ENCODE measurements around the gene C2orf68. TPM values are rescaled to one million over a fixed set of nuclear protein-coding genes. Genes with fewer than 3 reads are reported as not detected.
"Not testable (repeated sequence)": the region's sequence is repeated elsewhere in the genome, so short reads cannot be mapped to it uniquely, and the experiment has no call there.

C2orf68 gene
- total RNA-seq, 2 experiments from 2014 or later, result 36.3 to 39.1 TPM

DNA sequence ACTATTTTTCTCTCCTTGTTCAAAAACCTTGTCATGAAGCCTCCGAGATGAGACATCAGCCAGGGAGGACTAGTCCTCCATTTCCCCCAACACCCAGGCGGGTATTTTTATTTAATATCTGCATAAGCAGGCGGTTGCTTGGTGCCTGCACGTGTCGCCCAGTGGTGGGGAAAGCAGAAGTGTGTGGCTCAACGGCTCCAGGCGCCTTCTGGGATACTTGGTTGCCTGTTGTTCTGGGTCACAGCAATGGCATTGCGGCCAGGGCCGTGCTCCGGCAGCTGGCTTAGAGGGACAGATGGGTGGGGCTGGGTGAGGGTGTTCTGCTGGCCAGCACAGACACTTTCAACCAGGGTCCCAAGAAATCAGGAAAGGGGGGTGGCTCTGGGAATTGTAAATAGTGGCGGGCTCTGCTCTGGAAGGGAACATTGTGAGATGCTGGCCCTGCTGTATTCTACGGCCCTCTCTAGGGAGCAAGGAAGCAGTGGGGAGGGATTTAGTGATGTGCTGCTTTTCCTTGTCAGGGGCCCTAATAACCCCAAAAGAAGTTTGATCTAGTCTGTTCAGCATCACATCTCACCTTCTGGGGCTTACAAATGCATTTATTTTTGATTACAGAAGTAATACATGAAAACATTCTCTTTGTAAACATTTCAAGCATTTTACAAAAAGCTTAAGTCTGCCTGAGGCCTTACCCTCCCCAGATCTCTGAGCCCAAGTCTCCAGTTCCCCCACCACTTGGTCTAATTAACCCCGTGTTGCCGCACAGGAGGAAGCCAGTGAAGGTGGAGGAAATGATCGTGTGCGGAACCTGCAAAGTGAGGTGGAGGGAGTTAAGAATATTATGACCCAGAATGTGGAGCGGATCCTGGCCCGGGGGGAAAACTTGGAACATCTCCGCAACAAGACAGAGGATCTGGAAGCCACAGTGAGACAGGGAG lies 33.4 kb downstream of the C2orf68 start:
- Mint-ChIP-seq H3K27me3 (no peaks in the 10 kb centered on the region), H3K27ac (peak overlapping the region; percentile 87), H3K4me3 (peak overlapping the region; percentile 95), H3K9me3 (no peaks in the 10 kb centered on the region), H3K36me3 (peaks cover 16% of the 10 kb centered on the region), H3K4me1 (ENCODE audit: low read depth) (peaks cover 35% of the 10 kb centered on the region)
- POLR2A ChIA-PET, result interaction anchor here (0.6 to 3.1 kb wide), 10 partner anchors 9 to 251 kb away, joined by 3 to 20 read pairs (median 5); partner anchors contain the start of genes GGCX, MAT2A, RNF181 and SH2D6
- peak; percentile 44 for DNase-seq
- CTCF ChIA-PET, result interaction anchor here (0.8 to 2.2 kb wide), 8 partner anchors 16 to 158 kb away, joined by 3 to 10 read pairs (median 4); partner anchors contain the start of genes RNF181 and TMEM150A
- intact Hi-C loops (cut with micrococcal nuclease), result loop anchor here (2.0 kb wide), 1 partner anchor 16 kb away; the partner anchor contains the start of gene RNF181

- intact Hi-C loops (cut with micrococcal nuclease), result loop anchor here (1.0 to 2.0 kb wide), 2 partner anchors 16 to 17 kb away; partner anchors contain the start of genes GGCX and RNF181
- Mint-ChIP-seq H3K27me3 (no peaks in the 10 kb centered on the region), H3K36me3 (peaks cover 15% of the 10 kb centered on the region), H3K9me3 (no peaks in the 10 kb centered on the region), H3K4me3 (peak within 1 kb of the TSS; percentile 95), H3K27ac (peak within 1 kb of the TSS; percentile 87), H3K4me1 (ENCODE audit: low read depth) (peaks cover 28% of the 10 kb centered on the region)
- CTCF ChIA-PET, result interaction anchor here (0.8 to 2.2 kb wide), 6 partner anchors 17 to 157 kb away, joined by 3 to 10 read pairs (median 5); partner anchors contain the start of gene RNF181
- POLR2A ChIA-PET, result interaction anchor here (0.5 to 3.1 kb wide), 11 partner anchors 10 to 250 kb away, joined by 3 to 20 read pairs (median 5); partner anchors contain the start of genes GGCX, MAT2A, RNF181 and SH2D6
- DNase-seq, result peak; percentile 83
Observed at GRCh38 chr2:85577386-85578242, 34.3 kb downstream of the C2orf68 start, which contains the start of gene VAMP8. VAMP8 (plus strand) TSS chr2:85577586; CDS start chr2:85577647, 61 bp downstream.

GRCh38 chr2:85577063-85577385 lies 34.8 kb downstream of the C2orf68 start:
- CTCF ChIA-PET, result interaction anchor here (1.1 to 1.9 kb wide), 3 partner anchors 18 to 61 kb away, joined by 3 to 10 read pairs (median 6); partner anchors contain the start of gene RNF181
- POLR2A ChIA-PET, result interaction anchor here (0.5 to 3.1 kb wide), 8 partner anchors 10 to 249 kb away, joined by 3 to 20 read pairs (median 4); partner anchors contain the start of genes MAT2A, RNF181, SH2D6 and TGOLN2
- peak overlapping the region; percentile 95 for H3K4me3 Mint-ChIP-seq
- H3K27me3 Mint-ChIP-seq, result no peaks in the 10 kb centered on the region
- H3K27ac Mint-ChIP-seq, result peak overlapping the region; percentile 87
- H3K9me3 Mint-ChIP-seq, result no peaks in the 10 kb centered on the region
- DNase-seq, result no peak
- H3K4me1 Mint-ChIP-seq (ENCODE audit: low read depth), result peaks cover 26% of the 10 kb centered on the region
- intact Hi-C loops (cut with micrococcal nuclease), result loop anchor here (1.0 kb wide), 1 partner anchor 16 kb away; the partner anchor contains the start of gene GGCX
- peaks cover 14% of the 10 kb centered on the region for H3K36me3 Mint-ChIP-seq

DNA sequence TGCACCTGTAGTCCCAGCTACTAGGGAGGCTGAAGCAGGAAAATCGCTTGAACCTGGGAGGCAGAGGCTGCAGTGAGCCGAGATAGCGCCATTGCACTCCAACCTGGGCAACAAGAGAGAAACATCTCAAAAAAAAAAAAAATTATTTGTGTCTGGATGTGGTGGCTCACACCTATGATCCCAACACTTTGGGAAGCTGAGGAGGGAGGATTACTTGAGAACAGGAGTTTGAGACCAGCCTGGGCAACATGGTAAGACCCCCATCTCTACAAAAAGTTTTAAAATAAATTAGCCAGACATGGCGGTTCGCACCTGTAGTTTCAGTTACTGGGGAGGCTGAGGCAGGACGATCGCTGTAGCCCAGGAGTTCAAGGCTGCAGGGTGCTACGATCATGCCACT lies 36.1 kb downstream of the C2orf68 start:
- H3K4me3 Mint-ChIP-seq, result no peak overlapping the region
- intact Hi-C loops (cut with micrococcal nuclease), result no loop called here
- CTCF ChIA-PET, result interaction anchor here (0.9 to 1.4 kb wide), 2 partner anchors 23 to 25 kb away, joined by 3 read pairs; no protein-coding TSS in a partner anchor
- H3K9me3 Mint-ChIP-seq, result no peaks in the 10 kb centered on the region
- no peak overlapping the region for H3K27ac Mint-ChIP-seq
- peaks cover 22% of the 10 kb centered on the region for H3K4me1 Mint-ChIP-seq (ENCODE audit: low read depth)
- no peaks in the 10 kb centered on the region for H3K27me3 Mint-ChIP-seq
- POLR2A ChIA-PET, result no interaction called here
- H3K36me3 Mint-ChIP-seq, result peaks cover 7% of the 10 kb centered on the region
- DNase-seq, result no peak

DNA sequence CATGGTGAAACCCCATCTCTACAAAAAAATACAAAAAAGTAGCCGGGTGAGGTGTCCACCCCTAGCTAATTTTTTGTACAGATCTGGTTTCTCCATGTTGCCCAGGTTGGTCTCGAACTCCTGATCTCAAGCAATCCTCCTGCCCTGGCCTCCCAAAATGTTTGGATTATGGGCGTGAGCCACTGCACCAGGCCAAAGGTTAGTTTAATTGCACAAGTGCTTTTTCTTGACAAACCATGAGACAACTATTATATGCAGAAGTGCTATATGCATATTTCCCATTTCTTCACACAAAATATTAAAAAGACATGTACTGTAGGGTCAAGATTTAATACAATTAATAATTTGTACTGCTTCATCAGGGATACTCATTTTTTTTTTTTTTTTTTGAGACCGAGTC lies 45.6 kb downstream of the C2orf68 start:
- CTCF ChIA-PET, result no interaction called here
- no peak overlapping the region for H3K27ac Mint-ChIP-seq
- H3K36me3 Mint-ChIP-seq, result no peaks in the 10 kb centered on the region
- no peaks in the 10 kb centered on the region for H3K9me3 Mint-ChIP-seq
- POLR2A ChIA-PET, result interaction anchor here (0.6 to 1.1 kb wide), 2 partner anchors 27 to 129 kb away, joined by 3 read pairs; partner anchors contain the start of gene MAT2A
- no peak for DNase-seq
- intact Hi-C loops (cut with micrococcal nuclease), result no loop called here
- peaks cover 9% of the 10 kb centered on the region for H3K4me1 Mint-ChIP-seq (ENCODE audit: low read depth)
- no peaks in the 10 kb centered on the region for H3K27me3 Mint-ChIP-seq
- no peak overlapping the region for H3K4me3 Mint-ChIP-seq

GRCh38 chr2:85564144-85564563 lies 47.7 kb downstream of the C2orf68 start:
- peaks cover 26% of the 10 kb centered on the region for H3K4me1 Mint-ChIP-seq (ENCODE audit: low read depth)
- ChIA-PET POLR2A (interaction anchor here (0.6 kb wide), 1 partner anchor 217 kb away, joined by 3 read pairs; no protein-coding TSS in a partner anchor), CTCF (no interaction called here)
- no peaks in the 10 kb centered on the region for H3K9me3 Mint-ChIP-seq
- intact Hi-C loops (cut with micrococcal nuclease), result no loop called here
- H3K4me3 Mint-ChIP-seq, result no peak overlapping the region
- DNase-seq, result no peak
- H3K27me3 Mint-ChIP-seq, result no peaks in the 10 kb centered on the region
- no peaks in the 10 kb centered on the region for H3K36me3 Mint-ChIP-seq
- H3K27ac Mint-ChIP-seq, result no peak overlapping the region

DNA sequence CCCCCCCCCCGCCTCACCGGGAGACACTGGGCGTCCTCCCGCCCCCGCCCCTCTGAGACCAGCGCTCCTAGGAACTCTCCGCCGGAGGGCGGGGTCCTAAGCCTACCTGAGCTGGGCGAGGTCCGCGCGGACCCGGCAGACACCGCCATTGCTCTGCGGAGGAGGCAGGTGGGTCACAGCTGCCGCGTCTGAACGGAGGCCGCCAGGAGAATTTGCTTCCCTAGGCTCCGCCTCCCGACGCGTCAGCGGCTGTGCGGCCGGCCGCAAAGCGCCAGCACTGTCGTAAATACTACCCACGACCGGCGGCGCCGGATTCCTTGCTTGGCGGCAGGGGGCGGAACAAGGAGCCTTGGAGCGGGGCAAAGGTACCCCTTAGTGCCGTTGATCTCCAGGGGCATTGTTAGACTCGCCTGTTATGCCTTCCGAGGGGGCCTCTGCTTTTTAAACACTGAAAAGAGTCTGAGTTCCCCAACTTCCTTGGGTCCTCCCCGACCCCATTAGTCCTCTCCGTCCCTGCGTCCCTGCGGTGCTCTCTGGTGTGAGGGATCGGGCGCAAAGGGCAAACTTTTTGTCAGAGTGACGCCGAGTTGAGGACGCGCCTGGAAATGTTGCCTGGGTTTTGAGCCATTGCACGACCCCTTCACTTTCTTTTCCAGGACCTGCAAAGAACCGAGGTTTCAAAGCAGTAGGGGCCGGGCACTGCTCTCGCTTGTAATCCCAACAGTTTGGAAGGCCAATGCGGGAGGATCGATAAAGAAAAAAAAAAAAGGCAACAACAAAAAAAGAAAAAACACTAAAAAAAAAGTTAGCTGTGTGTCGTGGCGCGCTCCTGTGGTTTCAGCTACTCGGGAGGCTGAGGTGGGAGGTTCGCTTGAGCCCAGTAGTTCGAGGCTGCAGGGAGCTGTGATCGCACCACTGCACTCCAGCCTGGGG lies 50.3 kb downstream of the C2orf68 start, which contains the start of gene GGCX:
Gene GGCX (minus strand): TSS at position 214 of the 933 bp plus-strand sequence. CDS start 65 bp downstream, at position 149.
- H3K4me3 Mint-ChIP-seq, result peak within 1 kb of the TSS; percentile 92
- no peaks in the 10 kb centered on the region for H3K27me3 Mint-ChIP-seq
- POLR2A ChIA-PET, result interaction anchor here (0.6 to 3.5 kb wide), 11 partner anchors 9 to 235 kb away, joined by 3 to 30 read pairs (median 4); partner anchors contain the start of genes ELMOD3, MAT2A and RETSAT
- peak within 1 kb of the TSS; percentile 83 for H3K27ac Mint-ChIP-seq
- intact Hi-C loops (cut with micrococcal nuclease), result loop anchor here (1.0 to 2.0 kb wide), 5 partner anchors 16 to 55 kb away; partner anchors contain the start of genes MAT2A, RNF181, USP39 and VAMP8
- H3K9me3 Mint-ChIP-seq, result no peaks in the 10 kb centered on the region
- peaks cover 37% of the 10 kb centered on the region for H3K4me1 Mint-ChIP-seq (ENCODE audit: low read depth)
- peaks cover 7% of the 10 kb centered on the region for H3K36me3 Mint-ChIP-seq
- peak; percentile 98 for DNase-seq
- CTCF ChIA-PET, result interaction anchor here (0.7 to 5.6 kb wide), 4 partner anchors 11 to 587 kb away, joined by 3 to 45 read pairs (median 3); partner anchors contain the start of gene ELMOD3

DNA sequence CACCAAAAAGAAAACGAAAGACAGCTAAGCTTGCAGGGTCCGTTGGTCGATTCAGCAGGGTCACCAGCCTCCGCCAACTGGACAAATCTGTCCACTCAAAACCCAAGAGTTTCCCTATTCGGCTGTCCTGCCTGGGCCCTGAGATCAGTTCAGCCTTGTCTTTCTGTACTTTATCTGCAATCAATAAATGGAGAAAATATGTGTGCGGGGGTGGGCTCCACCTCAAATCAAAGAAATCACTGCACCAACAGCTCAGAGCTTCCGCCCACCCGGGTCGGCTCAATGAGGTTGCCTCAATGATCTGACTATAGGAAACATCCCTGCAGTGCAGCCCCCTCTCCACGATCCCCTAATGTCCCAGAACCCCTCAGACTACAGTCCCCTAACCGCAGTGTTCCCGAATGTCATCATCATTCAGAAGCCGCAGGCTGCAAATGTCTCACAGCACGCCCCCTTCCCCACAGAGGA lies 51.0 kb downstream of the C2orf68 start:
- CTCF ChIA-PET, result interaction anchor here (1.0 to 5.6 kb wide), 3 partner anchors 11 to 206 kb away, joined by 3 to 45 read pairs (median 3); partner anchors contain the start of gene ELMOD3
- Mint-ChIP-seq H3K27ac (peak overlapping the region; percentile 83), H3K36me3 (peaks cover 7% of the 10 kb centered on the region), H3K9me3 (no peaks in the 10 kb centered on the region), H3K27me3 (no peaks in the 10 kb centered on the region), H3K4me1 (ENCODE audit: low read depth) (peaks cover 37% of the 10 kb centered on the region), H3K4me3 (peak overlapping the region; percentile 92)
- intact Hi-C loops (cut with micrococcal nuclease), result loop anchor here (1.0 to 2.0 kb wide), 5 partner anchors 16 to 55 kb away; partner anchors contain the start of genes MAT2A, RNF181, USP39 and VAMP8
- DNase-seq, result no peak
- POLR2A ChIA-PET, result interaction anchor here (0.7 to 3.5 kb wide), 8 partner anchors 9 to 234 kb away, joined by 3 to 30 read pairs (median 5); partner anchors contain the start of genes C2orf68 and MAT2A

GRCh38 chr2:85560403-85560726 lies 51.5 kb downstream of the C2orf68 start:
- H3K4me1 Mint-ChIP-seq (ENCODE audit: low read depth), result peaks cover 38% of the 10 kb centered on the region
- ChIA-PET POLR2A (interaction anchor here (0.7 to 3.5 kb wide), 6 partner anchors 8 to 53 kb away, joined by 3 to 30 read pairs (median 5); partner anchors contain the start of genes C2orf68 and MAT2A), CTCF (interaction anchor here (1.4 to 5.6 kb wide), 2 partner anchors 10 to 206 kb away, joined by 3 to 45 read pairs; partner anchors contain the start of gene ELMOD3)
- H3K27me3 Mint-ChIP-seq, H3K36me3 Mint-ChIP-seq, DNase-seq, H3K9me3 Mint-ChIP-seq: not testable (repeated sequence)
- peak overlapping the region; percentile 92 for H3K4me3 Mint-ChIP-seq
- H3K27ac Mint-ChIP-seq, result peak overlapping the region; percentile 83
- intact Hi-C loops (cut with micrococcal nuclease), result loop anchor here (2.0 kb wide), 1 partner anchor 22 kb away; the partner anchor contains the start of gene MAT2A

DNA sequence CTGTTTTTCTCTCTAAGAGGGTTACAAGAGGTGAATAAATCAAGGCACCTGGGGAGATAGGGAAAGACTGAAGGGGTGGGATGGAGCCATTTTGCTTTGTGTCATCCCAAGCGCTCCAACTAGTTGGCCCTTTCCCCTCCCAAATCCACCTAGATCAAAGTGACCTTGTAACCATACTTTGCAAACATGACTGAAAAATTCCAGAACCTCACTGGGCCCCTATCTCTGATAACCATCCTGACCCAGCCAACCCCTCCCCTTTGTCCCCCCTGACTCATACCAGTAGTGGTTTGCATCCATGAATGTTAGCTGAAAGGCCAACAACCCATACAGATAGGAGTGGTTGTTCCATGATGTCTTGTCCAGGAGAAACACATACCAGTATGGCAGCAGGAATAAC lies 53.7 kb downstream of the C2orf68 start:
- Mint-ChIP-seq H3K27me3 (no peaks in the 10 kb centered on the region), H3K4me3 (no peak overlapping the region), H3K9me3 (no peaks in the 10 kb centered on the region), H3K36me3 (peaks cover 20% of the 10 kb centered on the region), H3K27ac (no peak overlapping the region), H3K4me1 (ENCODE audit: low read depth) (peaks cover 37% of the 10 kb centered on the region)
- DNase-seq, result no peak
- POLR2A ChIA-PET, result interaction anchor here (1.0 to 3.5 kb wide), 2 partner anchors 13 to 17 kb away, joined by 4 to 23 read pairs; no protein-coding TSS in a partner anchor
- intact Hi-C loops (cut with micrococcal nuclease), result no loop called here
- CTCF ChIA-PET, result interaction anchor here (5.6 kb wide), 1 partner anchor 8 kb away, joined by 45 read pairs; no protein-coding TSS in a partner anchor

Measured in activated CD4-positive, alpha-beta memory T cell treated with anti-CD3 and anti-CD28 coated beads for 36 hours (primary cell).